OCI-LY1 (cell line): ENCODE data around the gene DPH3.

Experiments used
- CTCF ChIP-seq: fragments of 200-600 bp; sonication (generic), shearing (Covaris generic); IDR thresholded peaks from 2 replicates; pipeline ENCODE4 v1.5.1; 2017; ENCODE audit warnings: mild to moderate bottlenecking, antibody characterized with exemption, low read length, moderate library complexity, mixed read lengths
- EZH2 ChIP-seq: fragments of 200-600 bp; sonication (generic), shearing (Covaris generic); IDR thresholded peaks from 2 replicates; pipeline ENCODE4 v1.8.0; 2017; ENCODE audit warnings: borderline replicate concordance, mixed run types, mild to moderate bottlenecking, antibody characterized with exemption, low read length, moderate library complexity, mixed read lengths

GRCh38 chr3:16302082-16302631 lies 37.4 kb upstream of the DPH3 start:
- no peak for TF ChIP-seq CTCF
- TF ChIP-seq EZH2 = no peak
